Measurements from ENCODE around the gene RBPJL.
A peak's percentile ranks its signal among the peaks of the same experiment; 100 is the strongest.

GRCh38 chr20:45362804-45363610 lies 56.4 kb downstream of the RBPJL start, which contains the start of gene SYS1:
- TF ChIP-seq ATM (IDR thresholded peaks at IDR 0.05; ENCODE audit: borderline replicate concordance) (no peak), SMC3 (IDR thresholded peaks at IDR 0.05; ENCODE audit: low read length) (peak; percentile 94), CTCF (CRISPR knock-in tag; IDR thresholded peaks at IDR 0.05) (peak; percentile 99), JUND (CRISPR knock-in tag; IDR thresholded peaks at IDR 0.05) (peak; percentile 63; the same call in 1 of the 2 replicates)
- TF ChIP-seq, protein P1, sequence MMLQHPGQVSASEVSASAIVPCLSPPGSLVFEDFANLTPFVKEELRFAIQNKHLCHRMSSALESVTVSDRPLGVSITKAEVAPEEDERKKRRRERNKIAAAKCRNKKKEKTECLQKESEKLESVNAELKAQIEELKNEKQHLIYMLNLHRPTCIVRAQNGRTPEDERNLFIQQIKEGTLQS (CRISPR knock-in tag; IDR thresholded peaks at IDR 0.05) = peak; percentile 61; the same call in 1 of the 2 replicates

Measured in HepG2 (cell line).